K562 (cell line): ENCODE data around the gene APLP1. TPM values are rescaled to one million over a fixed set of nuclear protein-coding genes. Genes with fewer than 3 reads are reported as not detected.

Experiments
- JUN ChIP-seq, 2 experiments: sonication (generic) in 1 of 2; formaldehyde crosslinking in 1 of 2; IDR thresholded peaks; 2 replicates each; pipeline versions ENCODE4 v1.6.1 to v1.8.0; 2012 to 2022; ENCODE audit warnings: borderline replicate concordance in 2 of 2, mild to moderate bottlenecking in 2 of 2, improper control_type of control experiment in 1 of 2, low read depth in 1 of 2, low read length in 1 of 2, missing genetic modification reagents in 1 of 2
- MEF2D ChIP-seq: conservative IDR thresholded peaks from 2 replicates; pipeline ENCODE4 v1.6.1; 2016; ENCODE audit warnings: low read depth, missing genetic modification characterization, missing compliant biosample characterization
- PRPF4 ChIP-seq: fragments of 200-400 bp; formaldehyde crosslinking; IDR thresholded peaks from one replicate; pipeline ENCODE4 v1.6.1; 2017; ENCODE audit warnings: low read length, low read depth, mild to moderate bottlenecking; ENCODE audit not compliant: insufficient read depth, poor library complexity, severe bottlenecking
- TOE1 ChIP-seq, 2 experiments: fragments of 450-650 bp in 1 of 2; sonication (generic) in 1 of 2; formaldehyde crosslinking in 1 of 2; IDR thresholded peaks; 2 replicates each; pipeline versions ENCODE4 v1.7.1 to v1.8.0; 2016 to 2022; ENCODE audit warnings: borderline replicate concordance in 2 of 2, mild to moderate bottlenecking in 2 of 2, antibody characterized with exemption in 1 of 2, inconsistent platforms in 1 of 2, low read depth in 1 of 2, missing genetic modification reagents in 1 of 2, moderate library complexity in 1 of 2
- polyA plus RNA-seq, 8 experiments: library from polyadenylated mRNA; depleted of rRNA in 4 of 8; stranded (reverse) in 5 of 8; unstranded in 3 of 8; fragments of >200 nt; fragmentation: Nextera tagmentation in 2 of 8; fragmentation: Illumina TruSeq in 1 of 8; extraction: Ambion mirVana in 2 of 8; extraction: Trizol in 1 of 8; gene quantifications; 2 replicates each; pipeline versions ENCODE4 v1.2.1 to v1.2.3, GENCODE V29; 2011 to 2014; ENCODE audit warnings: inconsistent platforms in 1 of 8, missing spikeins in 1 of 8
- total RNA-seq, 7 experiments: library from RNA; depleted of rRNA in 6 of 7; stranded (reverse); fragments of >200 nt in 6 of 7; fragmentation: Illumina TruSeq in 2 of 7; extraction: Trizol in 2 of 7; gene quantifications; 2 replicates each; pipeline versions ENCODE4 v1.2.1 to v1.2.3, GENCODE V29; 2011 to 2021; ENCODE audit warnings: low replicate concordance in 1 of 7
- TF ChIP-seq, protein P1 (sequence below), 2 experiments: fragments of 250-450 bp in 1 of 2; fragments of 450-650 bp in 1 of 2; sonication (Bioruptor Pico) in 1 of 2; IDR thresholded peaks; 2 replicates each; pipeline versions ENCODE4 v1.6.1 to v1.8.0; 2016 to 2021; ENCODE audit warnings: mild to moderate bottlenecking in 2 of 2, moderate library complexity in 2 of 2, missing compliant biosample characterization in 1 of 2, missing genetic modification characterization in 1 of 2

APLP1 gene
- total and polyA plus RNA-seq, 9 of the 15 experiments (the other 6 are each of a cell fraction or from before 2014, with no cell fraction given), result 0.69 to 9.9 (median 4.7) TPM

DNA sequence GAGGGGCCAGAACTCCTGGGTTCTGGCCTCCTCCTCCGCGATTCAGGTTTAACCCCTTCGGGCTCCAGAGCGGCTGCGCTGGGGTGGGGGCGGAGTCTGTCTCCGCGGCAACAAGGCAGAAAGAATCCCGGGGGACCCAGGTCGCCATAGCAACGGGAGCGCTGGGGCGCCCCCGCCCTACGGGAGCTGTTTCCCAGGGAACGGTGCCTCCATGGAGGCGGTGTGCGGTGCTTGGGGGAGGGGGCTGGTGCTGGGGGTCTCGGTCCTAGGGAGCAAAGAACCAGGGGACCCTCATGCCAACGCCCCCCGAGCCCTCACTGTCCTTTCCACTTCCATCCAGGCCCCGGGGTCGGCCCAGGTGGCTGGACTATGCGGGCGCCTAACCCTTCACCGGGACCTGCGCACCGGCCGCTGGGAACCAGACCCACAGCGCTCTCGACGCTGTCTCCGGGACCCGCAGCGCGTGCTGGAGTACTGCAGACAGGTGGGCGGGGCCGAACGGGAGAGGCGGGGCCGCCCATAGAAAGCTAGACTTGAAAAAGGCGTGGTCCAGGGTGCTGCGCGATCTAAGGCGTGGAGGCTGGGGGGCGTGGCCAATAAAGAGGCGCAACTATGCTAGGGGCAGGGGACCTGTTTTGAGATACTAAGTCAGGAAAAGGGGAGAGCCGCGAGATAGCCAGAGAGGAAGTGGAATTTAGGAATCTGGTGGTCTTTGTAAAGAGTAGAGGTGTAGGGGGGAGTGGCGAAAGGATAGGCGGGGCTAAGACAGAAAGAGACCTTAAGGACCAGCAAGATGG lies 1.2 kb downstream of the APLP1 start (continued):
- TF ChIP-seq, protein P1, sequence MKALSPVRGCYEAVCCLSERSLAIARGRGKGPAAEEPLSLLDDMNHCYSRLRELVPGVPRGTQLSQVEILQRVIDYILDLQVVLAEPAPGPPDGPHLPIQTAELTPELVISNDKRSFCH (CRISPR knock-in tag; IDR thresholded peaks at IDR 0.05), result no peak
- TF ChIP-seq, protein P1 (tag; IDR thresholded peaks at IDR 0.05), result no peak
- TF ChIP-seq PRPF4 (no peak), MEF2D (tag) (no peak), JUN (IDR thresholded peaks at IDR 0.05; ENCODE audit: borderline replicate concordance, low read depth, low read length) (peak; percentile 30; the same call in 1 of the 2 replicates), JUN (CRISPR knock-in tag; IDR thresholded peaks at IDR 0.05; ENCODE audit: borderline replicate concordance) (no peak), TOE1 (IDR thresholded peaks at IDR 0.05; ENCODE audit: borderline replicate concordance) (peak; percentile 21; the same call in 1 of the 2 replicates), TOE1 (CRISPR knock-in tag; IDR thresholded peaks at IDR 0.05; ENCODE audit: borderline replicate concordance, low read depth) (no peak)
